Cardiac septum (tissue), 1 donor: ENCODE results near the gene ST6GALNAC5. TPM values are rescaled to one million over a fixed set of nuclear protein-coding genes. Genes with fewer than 3 reads are reported as not detected.
"Not testable (repeated sequence)": the region's sequence is repeated elsewhere in the genome, so short reads cannot be mapped to it uniquely, and the experiment has no call there.

Experiments used
- DNase-seq: peaks from one replicate; pipeline ENCODE4 v3.0.0-alpha.2; 2020; ENCODE audit warnings: low spot score
- intact Hi-C: fragments of 100-400 bp; cut with DNase I; formaldehyde crosslinking; loops from one replicate; pipeline ENCODE4 v1.14.0; 2022
- total RNA-seq: library from RNA; stranded (reverse); fragmentation: NEBNext Ultra II Directional; extraction: Animal tissue kit (Norgen Biotek cat#: 25700); gene quantifications from one replicate; pipeline ENCODE4 v1.2.1, GENCODE V29; 2021
- donor health status: DM: no; HTN: no; CAD: no.

The ST6GALNAC5 gene
- total RNA-seq, 1 donor from 2014 or later, result 1.9 TPM

DNA sequence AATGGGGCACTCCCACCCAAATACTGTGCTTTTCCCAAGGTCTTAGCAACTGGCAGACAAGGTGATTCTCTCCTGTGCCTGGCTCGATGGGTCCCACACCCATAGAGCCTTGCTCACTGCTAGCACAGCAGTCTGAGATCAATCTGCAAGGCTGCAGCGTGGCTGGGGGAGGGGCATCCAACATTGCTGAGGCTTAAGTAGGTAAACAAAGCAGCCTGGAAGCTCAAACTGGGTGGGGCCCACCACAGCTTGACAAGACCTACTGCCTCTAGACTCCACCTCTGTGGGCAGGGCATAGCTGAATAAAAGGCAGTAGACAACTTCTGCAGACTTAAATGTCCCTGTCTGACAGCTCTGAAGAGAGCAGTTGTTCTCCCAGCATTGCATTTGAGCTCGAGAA is 114.0 kb downstream of the ST6GALNAC5 start:
- intact Hi-C loops, DNase-seq: not testable (repeated sequence)

DNA sequence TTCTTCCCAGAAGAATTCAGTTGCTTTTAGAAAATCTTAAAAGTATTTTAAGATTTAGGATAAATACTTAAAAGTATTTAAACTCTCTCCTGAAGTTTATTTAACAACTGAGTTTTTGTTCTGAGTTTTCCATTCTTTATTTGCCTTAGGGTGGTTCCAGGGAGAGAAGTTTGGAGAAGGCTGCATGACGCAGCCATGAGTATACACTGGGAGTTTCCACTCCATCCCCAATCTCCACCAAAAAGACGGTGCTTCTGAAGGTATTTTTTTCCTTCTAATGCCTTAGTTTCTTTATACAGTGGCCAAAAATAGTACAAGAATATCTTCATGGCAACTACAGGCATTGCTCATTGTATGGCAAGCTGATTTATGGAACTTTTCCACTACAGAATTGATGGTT is 122.7 kb downstream of the ST6GALNAC5 start:
- DNase-seq, result no peak
- intact Hi-C loops, result no loop called here

DNA sequence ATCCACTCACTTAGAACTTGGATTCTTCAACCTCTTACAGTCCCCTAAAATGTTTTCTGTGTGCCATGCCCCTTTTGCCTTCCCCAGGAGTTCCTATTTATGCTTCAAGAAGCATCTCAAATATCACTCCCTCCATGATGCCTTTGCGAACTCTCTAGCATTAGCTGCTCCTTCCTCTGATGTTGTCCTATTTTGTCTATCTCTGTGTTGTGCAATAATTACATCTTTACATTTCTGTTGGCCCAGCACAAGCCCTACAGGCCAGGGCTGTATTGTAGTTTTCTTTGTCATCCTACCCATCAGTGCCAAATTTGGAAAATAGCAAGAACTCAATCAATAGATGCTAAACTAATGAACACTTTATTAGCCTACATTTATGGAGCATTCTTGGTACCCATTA is 125.8 kb downstream of the ST6GALNAC5 start:
- intact Hi-C loops, result no loop called here
- DNase-seq, result no peak

DNA sequence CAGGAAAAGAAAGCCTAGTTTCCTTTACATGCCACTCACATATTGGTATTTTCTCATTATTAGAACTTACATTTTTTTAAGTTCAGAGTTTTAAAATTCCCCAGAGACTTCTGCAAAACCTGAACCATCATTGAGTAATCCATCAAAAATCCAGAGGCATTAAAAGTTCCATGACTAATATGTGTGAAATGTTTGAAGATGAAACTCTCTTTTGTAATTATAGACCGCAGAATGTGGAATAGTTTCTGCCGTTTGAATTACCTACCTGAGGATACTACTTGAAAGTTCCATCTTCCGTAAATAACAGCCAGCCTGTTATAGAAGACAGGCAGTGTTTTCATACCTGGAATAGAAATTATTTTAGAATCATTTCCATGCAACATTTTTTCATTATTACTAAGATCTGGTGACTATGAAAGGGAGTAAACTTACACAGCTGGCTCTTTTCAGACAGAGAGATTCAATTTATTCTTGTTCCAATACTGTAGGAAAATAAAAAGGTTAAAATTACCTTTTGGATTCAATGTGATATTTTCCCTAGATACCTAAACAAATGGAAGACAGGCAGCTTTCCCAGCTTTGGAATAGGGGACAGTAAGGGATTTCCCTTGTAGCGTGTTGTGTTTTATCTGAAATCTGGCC is 131.4 kb downstream of the ST6GALNAC5 start:
- no peak for DNase-seq
- intact Hi-C loops, result no loop called here

DNA sequence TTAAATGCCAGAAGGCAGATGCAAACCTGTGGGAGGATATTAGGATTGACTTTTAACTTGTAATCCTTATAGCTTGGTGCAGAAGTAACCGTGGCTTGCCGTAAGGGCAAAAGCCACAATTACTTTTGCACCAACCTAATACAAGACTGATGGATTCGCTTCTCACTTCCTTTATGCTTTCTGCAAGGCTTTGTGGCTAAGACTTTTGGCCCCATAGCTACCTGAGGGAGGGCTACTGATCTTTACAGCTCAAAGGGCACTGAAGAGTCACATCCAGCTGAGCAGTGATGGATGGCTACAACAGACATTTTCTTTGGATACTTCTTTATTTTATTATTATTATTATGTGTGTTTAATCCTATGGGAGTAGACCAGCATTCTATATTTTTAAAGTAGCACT is 140.4 kb downstream of the ST6GALNAC5 start:
- intact Hi-C loops, result no loop called here
- no peak for DNase-seq

DNA sequence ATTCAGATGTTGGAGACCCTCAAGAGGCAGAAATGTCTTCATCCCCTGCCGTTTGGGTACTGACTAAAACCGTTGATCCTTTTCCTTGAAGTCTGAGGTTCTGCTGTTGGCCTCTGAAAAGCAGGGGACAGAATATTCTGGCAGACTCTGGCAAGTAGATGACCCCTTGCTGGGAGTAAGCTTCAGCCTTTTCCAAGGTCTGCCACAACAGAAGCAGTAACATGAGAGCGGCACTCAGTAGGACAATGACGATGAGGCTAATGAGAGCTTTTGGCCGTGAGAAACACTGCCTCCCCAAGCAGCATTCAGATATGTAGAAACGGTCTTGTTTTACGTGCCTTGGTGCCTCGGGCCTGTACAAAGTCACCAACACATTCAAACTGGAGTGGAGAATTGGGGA is 143.7 kb downstream of the ST6GALNAC5 start:
- intact Hi-C loops, result no loop called here
- DNase-seq, result no peak

DNA sequence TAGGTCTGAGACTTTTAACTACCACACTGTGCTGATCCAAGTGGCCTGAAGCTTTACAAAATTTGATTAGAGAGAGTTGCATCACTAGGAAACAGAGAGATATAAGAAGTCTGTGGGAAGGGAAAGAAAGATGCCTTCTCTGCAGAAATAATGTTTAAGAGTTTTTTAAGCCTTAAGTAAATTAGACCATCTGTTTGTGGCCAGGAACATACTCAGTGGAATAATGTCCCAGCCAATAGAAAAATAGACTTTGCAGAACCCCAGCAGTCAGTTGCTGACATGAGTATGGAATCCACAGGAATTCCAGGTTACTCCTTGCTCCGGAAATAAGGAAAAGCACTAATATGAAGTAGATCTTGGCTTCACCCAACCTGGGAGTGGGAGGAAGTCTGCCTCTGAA is 144.8 kb downstream of the ST6GALNAC5 start:
- DNase-seq, result no peak
- intact Hi-C loops, result no loop called here

DNA sequence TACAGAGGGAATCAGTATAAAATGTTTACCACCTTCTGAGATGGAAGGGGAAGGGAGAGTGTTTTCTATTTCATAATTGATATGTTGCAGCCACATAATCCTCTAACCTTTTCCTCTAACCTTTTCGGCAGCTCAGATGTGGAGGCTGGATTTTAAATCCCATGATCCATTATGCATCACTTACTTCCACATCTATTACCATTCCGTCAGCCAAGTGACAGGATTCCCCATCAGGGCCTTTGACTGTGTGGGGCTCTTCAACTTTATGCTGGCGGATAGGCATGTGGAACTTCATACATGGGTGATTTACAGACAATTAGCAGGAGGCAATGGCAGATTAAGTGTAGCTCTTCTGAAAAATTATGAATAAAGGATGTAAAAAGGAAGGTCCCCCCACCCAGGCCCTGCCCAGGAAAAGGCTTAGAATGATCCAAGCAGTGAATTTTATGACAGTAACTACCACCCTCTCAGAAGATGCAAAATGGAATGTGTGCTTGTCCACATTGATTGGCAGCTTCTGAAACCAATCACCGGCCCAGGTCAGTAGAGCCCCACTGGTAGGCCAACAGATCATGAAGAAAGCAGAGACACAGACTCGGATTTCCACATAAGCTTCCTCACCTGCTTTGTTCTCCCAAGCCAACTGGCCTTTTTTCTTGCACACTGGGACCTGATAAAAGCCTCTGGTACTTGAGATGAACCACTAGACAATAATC is 147.0 kb downstream of the ST6GALNAC5 start:
- no peak for DNase-seq
- intact Hi-C loops, result no loop called here

DNA sequence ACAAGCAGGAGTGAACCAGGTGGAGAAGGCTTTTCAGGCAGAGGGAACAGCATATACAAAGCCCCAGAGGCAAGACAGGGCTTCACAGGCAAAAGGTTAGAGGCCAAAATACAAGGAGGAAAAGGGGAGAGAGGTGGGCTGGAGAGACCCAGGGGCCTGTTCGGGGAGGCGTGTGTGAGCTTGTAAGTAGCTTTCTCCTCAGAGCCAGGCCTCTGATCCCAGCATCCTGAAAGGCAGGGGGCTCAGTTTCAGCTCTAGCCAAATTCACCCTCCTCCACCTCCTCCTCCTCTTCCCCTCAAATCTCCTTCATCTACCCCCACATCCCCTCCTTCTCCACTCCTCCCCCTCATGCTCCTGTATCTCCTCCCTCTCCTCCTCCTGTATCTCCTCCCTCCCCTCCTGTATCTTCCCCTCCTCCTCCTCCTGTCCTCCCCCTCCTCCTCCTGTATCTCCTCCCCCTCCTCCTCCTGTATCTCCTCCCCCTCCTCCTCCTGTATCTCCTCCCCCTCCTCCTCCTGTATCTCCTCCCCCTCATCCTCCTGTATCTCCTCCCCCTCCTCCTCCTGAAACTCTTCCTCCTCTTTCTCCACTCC is 148.6 kb downstream of the ST6GALNAC5 start:
- intact Hi-C loops, result no loop called here
- DNase-seq, result no peak

DNA sequence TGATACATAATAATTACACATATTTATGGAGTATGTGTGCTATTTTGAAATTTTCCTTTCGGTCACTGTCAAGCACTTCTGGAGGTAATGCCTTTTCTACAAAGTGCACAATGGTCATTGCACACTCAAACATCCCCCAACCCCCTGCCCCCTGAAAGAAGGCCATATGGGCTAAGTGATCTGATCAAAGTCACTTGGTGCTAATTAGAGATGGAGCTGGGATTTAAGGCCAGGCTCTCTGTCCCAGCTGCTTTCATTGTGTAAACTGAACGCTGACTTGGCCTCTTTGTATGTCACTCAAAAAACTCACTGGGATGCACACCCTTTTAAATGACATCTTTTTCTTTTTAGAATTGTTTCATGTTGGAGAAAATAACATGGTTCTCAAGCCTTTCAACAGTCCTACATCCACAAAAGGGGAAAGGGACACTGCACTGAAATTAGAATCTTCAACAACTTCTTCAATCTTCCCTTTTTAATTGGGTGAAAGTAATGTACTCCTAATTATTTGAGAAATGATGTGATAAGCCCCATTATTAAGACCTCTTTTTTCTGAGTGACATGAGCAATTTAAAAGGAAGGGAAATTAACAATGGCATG is 149.2 kb downstream of the ST6GALNAC5 start:
- DNase-seq, result no peak
- intact Hi-C loops, result no loop called here

DNA sequence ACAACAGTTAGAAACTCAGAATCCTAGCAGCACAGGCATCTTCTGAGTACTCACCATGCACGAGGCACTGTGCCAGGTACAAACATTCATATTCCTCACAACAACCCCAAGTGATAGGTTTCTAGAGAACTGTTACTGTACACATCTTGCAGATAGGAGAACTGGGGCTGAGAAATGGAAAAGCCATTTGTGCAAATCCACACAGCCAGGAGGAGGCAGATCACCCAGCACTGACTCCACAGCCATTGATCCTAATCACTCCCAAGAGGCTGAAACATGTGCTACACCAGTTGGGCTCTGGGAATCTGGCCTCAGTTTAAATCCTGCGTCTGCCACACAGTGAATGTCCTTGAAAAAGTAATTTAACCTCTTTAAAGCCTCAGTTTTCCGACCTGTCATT is 151.0 kb downstream of the ST6GALNAC5 start:
- no peak for DNase-seq
- intact Hi-C loops, result no loop called here

DNA sequence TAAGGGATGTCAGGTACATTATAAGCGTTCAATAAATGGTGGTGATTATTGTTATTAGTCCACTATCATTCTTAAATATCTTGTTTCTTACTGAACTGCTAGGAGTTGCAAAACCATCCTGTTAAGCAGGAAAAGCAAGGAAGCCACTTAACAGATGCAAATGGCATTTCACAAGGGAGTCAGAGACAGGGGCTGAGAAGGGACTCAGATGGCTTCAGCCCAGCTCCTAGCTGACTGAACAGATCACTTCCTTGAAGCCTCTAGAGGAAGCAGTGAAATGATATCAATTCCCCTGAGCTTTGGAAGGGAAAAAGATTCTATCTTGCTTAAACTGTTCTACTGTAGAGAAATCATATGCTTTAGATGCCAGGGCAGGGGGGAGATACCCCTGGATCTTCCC is 151.5 kb downstream of the ST6GALNAC5 start:
- intact Hi-C loops, result no loop called here
- no peak for DNase-seq

DNA sequence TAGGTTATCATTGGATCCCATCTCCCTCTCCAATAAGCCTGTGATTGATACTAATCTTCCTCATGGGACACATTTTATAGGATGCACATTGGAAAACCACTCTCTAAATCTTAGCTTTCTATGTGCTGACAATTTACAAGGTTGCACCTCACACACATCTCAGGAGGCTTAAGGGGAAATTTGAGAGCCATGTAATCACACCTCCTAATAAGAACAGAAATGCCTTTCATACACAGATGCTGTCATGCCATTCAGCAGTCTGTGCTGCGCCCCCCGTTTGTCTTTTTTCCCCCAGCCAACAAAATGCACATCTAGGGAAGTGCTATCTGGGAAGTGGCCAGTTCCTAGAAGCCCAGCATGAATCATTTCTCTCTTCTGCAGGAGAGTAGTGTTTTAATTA is 154.5 kb downstream of the ST6GALNAC5 start:
- intact Hi-C loops, result no loop called here
- no peak for DNase-seq

DNA sequence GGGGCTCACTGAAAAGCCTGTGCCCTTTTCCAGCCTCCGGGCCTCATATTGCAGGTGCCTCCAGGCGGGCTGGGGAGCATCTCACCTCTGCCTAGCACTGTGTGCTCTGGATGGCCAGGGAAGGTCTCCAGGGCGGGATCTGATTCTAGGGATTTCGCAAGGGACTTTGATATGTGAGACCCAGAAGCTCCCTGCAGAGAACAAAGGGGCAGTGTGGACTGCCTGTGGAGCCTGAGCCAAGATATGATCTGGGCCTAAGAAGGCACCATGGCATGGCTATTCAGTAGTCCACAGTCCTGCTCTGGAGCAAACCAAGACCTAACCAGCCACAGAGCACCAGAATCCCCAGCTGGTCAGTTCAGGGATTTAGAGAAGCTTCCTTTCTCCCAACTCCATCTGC is 157.2 kb downstream of the ST6GALNAC5 start:
- DNase-seq, result no peak
- intact Hi-C loops, result no loop called here

DNA sequence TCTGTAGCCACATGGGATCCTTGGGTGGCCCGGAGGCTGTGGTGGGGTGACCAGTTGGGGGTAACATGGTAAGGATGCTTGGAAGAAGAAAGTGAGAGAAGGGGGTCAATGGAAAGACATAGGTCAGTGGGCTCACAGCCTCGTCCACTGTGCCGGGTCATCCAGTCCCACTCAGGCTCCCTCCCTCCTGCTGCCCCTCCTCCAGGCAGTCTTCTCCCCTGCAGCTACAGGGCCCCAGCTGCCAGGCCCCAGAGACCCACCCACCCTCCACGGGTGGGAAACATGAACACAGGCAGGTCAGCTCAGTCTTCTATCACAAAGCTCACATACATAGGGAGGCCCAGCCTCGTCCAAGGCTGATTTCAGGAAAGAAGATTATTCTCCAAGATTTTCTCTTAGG is 158.3 kb downstream of the ST6GALNAC5 start:
- intact Hi-C loops, result no loop called here
- no peak for DNase-seq

DNA sequence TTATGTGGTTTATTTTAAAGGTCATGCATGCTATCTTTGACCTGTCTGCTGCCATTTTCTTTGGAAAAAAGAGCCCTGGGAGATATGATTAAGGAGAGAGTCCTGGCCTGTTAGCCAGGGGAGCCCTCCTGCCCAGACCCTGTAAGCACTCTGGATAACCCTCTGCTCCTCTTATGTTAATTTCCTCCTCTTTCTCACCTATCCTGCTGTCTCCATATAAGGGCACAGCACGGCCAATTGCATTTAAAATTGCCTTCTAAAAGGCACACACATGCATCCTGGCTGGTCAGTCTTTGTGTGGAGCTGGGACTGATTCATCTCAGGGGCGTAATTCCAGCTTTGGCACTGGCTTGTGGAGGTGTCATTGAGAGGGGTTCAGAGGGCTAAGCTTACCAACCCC is 158.9 kb downstream of the ST6GALNAC5 start:
- no peak for DNase-seq
- intact Hi-C loops, result no loop called here

DNA sequence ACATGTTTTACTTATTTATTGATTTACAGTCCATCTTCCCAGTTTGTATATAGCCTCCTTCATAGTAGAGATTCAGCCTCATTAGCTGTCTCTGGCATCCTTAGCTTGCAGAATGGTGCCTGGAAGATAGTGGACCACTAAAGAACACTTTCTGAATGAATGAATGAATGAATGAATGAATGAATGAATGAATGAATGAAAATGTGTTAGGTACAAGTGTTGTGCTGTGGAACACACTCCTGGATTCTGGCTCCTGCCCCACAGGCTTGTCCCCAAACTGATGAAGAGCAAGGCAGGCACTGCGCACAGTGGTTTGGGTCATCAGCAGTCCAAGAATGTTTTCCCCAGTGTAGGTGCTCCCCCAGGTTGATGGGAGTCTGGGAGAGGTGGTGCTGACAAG is 159.4 kb downstream of the ST6GALNAC5 start:
- no peak for DNase-seq
- intact Hi-C loops, result no loop called here

DNA sequence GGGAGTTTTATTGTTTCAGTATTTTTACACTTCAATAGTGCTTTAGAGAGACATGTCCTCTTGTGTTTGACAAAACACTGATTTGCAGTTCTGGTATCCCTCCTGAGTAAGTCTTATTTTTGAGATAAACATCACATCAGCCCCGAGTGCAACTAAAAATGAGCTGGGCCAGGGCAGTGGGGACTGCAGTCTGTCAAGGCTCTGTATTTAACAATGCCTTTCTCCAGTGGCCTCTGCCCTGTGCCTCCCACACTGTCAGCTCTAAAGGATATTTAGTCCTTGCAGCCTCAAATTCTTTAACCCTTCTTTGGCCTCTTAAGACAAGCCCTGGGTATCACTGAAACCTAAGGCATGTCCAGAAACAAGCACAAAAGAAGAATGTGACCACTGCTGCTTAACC is 160.6 kb downstream of the ST6GALNAC5 start:
- intact Hi-C loops, result no loop called here
- no peak for DNase-seq

DNA sequence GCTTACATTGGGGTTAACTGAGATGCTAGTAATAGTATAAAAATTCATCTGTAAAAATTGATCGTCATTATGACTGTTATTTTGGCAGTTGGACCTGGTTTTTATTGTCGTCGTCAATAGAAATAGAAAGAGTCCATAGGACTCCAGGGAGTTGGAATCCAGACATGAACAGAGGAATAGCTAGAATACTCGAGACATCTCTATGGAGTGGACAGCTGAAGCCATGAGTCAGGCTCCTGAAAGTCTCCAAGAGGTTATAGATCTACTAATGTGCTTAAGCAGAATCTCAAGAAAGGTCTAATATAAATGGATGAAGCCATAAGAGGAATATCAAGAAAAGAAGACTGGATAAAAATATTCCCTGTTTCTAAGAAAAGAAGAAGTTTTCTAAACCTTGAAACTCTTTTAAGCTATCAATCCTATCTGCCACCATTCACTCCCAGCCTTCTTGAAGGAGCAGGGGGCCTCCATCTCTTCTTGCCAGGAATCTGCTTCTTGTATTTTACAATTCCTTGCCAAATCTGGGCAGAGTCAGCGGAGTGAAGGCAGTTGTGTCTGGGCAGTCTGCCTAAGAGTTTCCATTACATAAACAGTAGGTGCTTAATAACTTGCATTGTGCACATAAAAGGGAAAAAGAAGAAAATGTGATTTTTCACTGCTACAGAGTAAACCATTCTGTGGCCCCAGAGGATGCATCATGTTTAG is 163.3 kb downstream of the ST6GALNAC5 start:
- intact Hi-C loops, result no loop called here
- DNase-seq, result no peak

DNA sequence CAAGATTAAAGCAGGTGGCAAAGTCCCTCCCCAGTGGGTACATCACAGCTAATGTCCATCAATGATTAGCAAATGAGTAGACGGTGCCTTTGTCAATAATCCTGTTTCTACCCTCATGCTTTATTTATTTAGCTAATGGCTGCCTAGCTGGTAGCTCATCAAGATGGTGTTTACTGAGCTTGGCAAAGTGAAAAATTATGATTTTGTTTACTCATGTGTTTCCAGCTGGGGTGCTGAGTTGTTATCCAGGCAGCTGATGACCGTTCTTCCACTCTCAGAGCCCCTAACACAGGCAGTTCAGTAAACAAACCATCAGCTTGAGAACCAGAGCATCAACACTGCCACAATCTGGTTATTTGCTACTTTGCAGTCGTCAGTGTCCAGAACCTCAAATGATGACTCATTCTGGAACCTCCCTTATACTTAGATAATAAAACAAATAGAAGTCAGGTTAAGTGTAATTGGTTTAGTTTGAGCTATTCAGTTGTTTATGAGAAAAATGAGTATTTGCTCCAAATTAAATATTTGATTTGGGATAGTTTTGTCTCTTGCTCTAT is 163.9 kb downstream of the ST6GALNAC5 start:
- intact Hi-C loops, result no loop called here
- no peak for DNase-seq
